Sigmoid colon (tissue), 7 donors: ENCODE data around the gene PRPF31. TPM values are rescaled to one million over a fixed set of nuclear protein-coding genes. Genes with fewer than 3 reads are reported as not detected.

Experiments
- DNase-seq: peaks from one replicate; pipeline ENCODE4 v3.0.0-alpha.2; 2019
- H3K27ac ChIP-seq, 4 donors: fragments of 200-600 bp; sonication (generic); one replicate each; pipeline ENCODE4 v1.5.1; 2016 to 2019; ENCODE audit warnings: mild to moderate bottlenecking in 1 of 4
- H3K27me3 ChIP-seq, 3 donors: fragments of 200-600 bp; sonication (generic); one replicate each; pipeline ENCODE4 v1.5.1; 2019; ENCODE audit warnings: mild to moderate bottlenecking in 1 of 3
- H3K36me3 ChIP-seq, 4 donors: fragments of 200-600 bp; sonication (generic); one replicate each; pipeline ENCODE4 v1.5.1; 2016 to 2019
- H3K4me1 ChIP-seq, 4 donors: fragments of 200-600 bp; sonication (generic); one replicate each; pipeline ENCODE4 v1.5.1; 2017 to 2019
- H3K4me3 ChIP-seq, 4 donors: fragments of 200-600 bp; sonication (generic); one replicate each; pipeline ENCODE4 v1.5.1; 2017 to 2019; ENCODE audit warnings: mild to moderate bottlenecking in 2 of 4, moderate library complexity in 1 of 4
- H3K9me3 ChIP-seq, 4 donors: fragments of 200-600 bp in 3 of 4; sonication (generic) in 3 of 4; one replicate each; pipeline versions ENCODE4 v1.5.1 to v1.6.1; 2013 to 2019
- EP300 ChIP-seq, 4 donors: sonication (generic); formaldehyde crosslinking; IDR thresholded peaks; one replicate each; pipeline ENCODE4 v1.6.1; 2017; ENCODE audit warnings: antibody characterized with exemption in 4 of 4
- POLR2A ChIP-seq, 2 donors: fragments of 450-650 bp; IDR thresholded peaks; one replicate each; pipeline ENCODE4 v1.6.1; 2016; ENCODE audit warnings: antibody characterized with exemption in 2 of 2, mild to moderate bottlenecking in 2 of 2, moderate library complexity in 2 of 2
- POLR2AphosphoS5 ChIP-seq, 4 donors: sonication (generic); formaldehyde crosslinking; IDR thresholded peaks; one replicate each; pipeline ENCODE4 v1.6.1; 2017; ENCODE audit warnings: antibody characterized with exemption in 4 of 4
- WGBS, 2 donors: extraction: QIAGEN DNeasy Blood & Tissue Kit; methylation state at CpG; one replicate each; pipeline ENCODE4 v1.1.7; 2013; 5-methylcytosine and 5-hydroxymethylcytosine counted together
- intact Hi-C: fragments of 100-400 bp; cut with DNase I; formaldehyde crosslinking; loops from one replicate; pipeline ENCODE4 v1.15.1; 2023
- polyA plus RNA-seq, 3 donors: library from polyadenylated mRNA; stranded (reverse); fragments of 200-250 nt; gene quantifications; one replicate each; pipeline ENCODE4 v1.2.3, GENCODE V29; 2013
- total RNA-seq, 4 donors: library from RNA; depleted of rRNA; stranded (reverse); fragments of >200 nt; gene quantifications; one replicate each; pipeline ENCODE4 v1.1.0, GENCODE V29; 2016
- TF ChIP-seq, protein P1 (sequence below), 4 experiments: fragments of 450-650 bp in 3 of 4; fragments of 200-600 bp in 1 of 4; IDR thresholded peaks; one replicate each; pipeline ENCODE4 v1.5.1; 2016 to 2019; ENCODE audit warnings: antibody characterized with exemption in 4 of 4, mild to moderate bottlenecking in 3 of 4, moderate library complexity in 2 of 4
- donor health status: healthy with polysubstance abuse.
- donor health status: Bipolar disorder and iron deficiency.
- donor health status: healthy.

PRPF31 gene
- total and polyA plus RNA-seq, 7 donors: 25.0 to 60.9 (median 51.0) TPM

DNA sequence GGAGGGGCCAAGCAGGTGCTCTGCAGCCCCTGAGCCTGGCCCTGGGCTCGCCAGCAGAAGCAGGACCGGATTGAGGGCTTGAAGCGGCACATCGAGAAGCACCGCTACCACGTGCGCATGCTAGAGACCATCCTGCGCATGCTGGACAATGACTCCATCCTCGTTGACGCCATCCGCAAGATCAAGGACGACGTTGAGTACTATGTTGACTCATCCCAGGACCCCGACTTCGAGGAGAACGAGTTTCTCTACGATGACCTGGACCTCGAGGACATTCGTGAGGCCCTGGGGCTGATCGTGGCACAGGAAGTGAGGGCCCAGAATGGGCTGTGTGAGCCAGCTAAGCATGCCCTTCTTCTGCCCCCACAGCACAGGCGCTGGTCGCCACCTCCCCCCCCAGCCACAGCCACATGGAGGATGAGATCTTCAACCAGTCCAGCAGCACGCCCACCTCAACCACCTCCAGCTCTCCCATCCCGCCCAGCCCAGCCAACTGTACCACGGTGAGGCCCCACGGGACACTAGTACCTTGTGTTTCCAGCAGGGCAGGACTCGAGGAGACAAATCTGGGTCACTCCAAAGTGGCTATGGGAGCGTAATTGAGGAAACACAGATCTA, 30.1 kb downstream of the PRPF31 start:
- Histone ChIP-seq H3K4me1 (peaks cover 0 to 28% (median 10%) of the 10 kb centered on the region in 4 donors), H3K27ac (no peak overlapping the region), H3K4me3 (no peak overlapping the region), H3K36me3 (peaks cover 76 to 92% (median 78%) of the 10 kb centered on the region in 4 donors), H3K9me3 (no peaks in the 10 kb centered on the region), H3K27me3 (no peaks in the 10 kb centered on the region)
- TF ChIP-seq EP300 (IDR thresholded peaks at IDR 0.05) (no peak), POLR2A (IDR thresholded peaks at IDR 0.05) (no peak), POLR2AphosphoS5 (IDR thresholded peaks at IDR 0.05) (no peak)
- TF ChIP-seq, protein P1, sequence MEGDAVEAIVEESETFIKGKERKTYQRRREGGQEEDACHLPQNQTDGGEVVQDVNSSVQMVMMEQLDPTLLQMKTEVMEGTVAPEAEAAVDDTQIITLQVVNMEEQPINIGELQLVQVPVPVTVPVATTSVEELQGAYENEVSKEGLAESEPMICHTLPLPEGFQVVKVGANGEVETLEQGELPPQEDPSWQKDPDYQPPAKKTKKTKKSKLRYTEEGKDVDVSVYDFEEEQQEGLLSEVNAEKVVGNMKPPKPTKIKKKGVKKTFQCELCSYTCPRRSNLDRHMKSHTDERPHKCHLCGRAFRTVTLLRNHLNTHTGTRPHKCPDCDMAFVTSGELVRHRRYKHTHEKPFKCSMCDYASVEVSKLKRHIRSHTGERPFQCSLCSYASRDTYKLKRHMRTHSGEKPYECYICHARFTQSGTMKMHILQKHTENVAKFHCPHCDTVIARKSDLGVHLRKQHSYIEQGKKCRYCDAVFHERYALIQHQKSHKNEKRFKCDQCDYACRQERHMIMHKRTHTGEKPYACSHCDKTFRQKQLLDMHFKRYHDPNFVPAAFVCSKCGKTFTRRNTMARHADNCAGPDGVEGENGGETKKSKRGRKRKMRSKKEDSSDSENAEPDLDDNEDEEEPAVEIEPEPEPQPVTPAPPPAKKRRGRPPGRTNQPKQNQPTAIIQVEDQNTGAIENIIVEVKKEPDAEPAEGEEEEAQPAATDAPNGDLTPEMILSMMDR (IDR thresholded peaks at IDR 0.05): no peak
- WGBS, 2 donors: 93 to 95% methylated on average over 28 of the region's 28 CpGs
- no peak for DNase-seq
- intact Hi-C loops: no loop called here

DNA sequence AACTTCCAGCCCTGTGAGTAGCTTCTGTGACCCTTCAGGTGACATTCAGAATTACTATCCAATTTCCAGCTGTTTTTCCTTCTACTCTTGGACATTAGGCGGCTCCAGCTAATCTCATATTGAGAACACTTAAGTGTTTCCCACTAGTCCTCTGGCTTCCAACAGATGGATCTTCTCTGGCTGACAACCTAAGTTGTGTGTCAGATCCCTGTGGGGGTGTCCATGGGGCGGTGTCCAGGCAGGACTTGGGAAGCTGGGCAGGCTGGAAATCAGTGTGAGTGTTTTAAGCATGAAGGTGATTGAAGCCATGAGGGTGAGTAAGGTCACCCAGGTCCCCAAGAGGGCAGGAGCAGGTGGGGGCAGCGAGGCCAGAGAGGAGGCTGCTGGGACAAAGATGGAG, 32.1 kb downstream of the PRPF31 start:
- H3K4me3 ChIP-seq: no peak overlapping the region
- peaks cover 0 to 14% (median 2%) of the 10 kb centered on the region in 4 donors for H3K4me1 ChIP-seq
- peak in 3 of 4 donors; percentile 44 to 57 (median 51) for TF ChIP-seq POLR2AphosphoS5 (IDR thresholded peaks at IDR 0.05)
- TF ChIP-seq POLR2A (IDR thresholded peaks at IDR 0.05): no peak
- TF ChIP-seq, protein P1 (IDR thresholded peaks at IDR 0.05): no peak
- TF ChIP-seq EP300 (IDR thresholded peaks at IDR 0.05): no peak
- H3K27me3 ChIP-seq: no peaks in the 10 kb centered on the region
- H3K27ac ChIP-seq: peak overlapping the region; percentile 7 to 51 (median 28)
- WGBS, 2 donors: 87 to 94% methylated on average over 3 of the region's 3 CpGs
- DNase-seq: peak; percentile 84
- intact Hi-C loops: no loop called here
- H3K36me3 ChIP-seq: peaks cover 81 to 100% (median 90%) of the 10 kb centered on the region in 4 donors
- H3K9me3 ChIP-seq: no peaks in the 10 kb centered on the region

DNA sequence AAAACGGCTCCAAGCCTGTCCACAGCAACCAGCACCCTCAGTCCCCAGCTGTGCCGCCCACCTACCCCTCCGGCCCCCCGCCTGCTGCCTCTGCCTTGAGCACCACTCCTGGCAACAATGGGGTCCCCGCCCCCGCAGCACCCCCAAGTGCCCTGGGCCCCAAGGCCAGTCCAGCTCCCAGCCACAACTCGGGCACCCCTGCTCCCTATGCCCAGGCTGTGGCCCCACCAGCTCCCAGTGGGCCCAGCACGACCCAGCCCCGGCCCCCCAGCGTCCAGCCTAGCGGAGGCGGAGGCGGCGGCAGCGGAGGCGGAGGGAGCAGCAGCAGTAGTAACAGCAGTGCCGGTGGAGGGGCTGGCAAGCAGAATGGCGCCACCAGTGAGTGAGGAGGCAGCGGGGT, 32.6 kb downstream of the PRPF31 start:
- H3K27me3 ChIP-seq: no peaks in the 10 kb centered on the region
- H3K36me3 ChIP-seq: peaks cover 81 to 100% (median 90%) of the 10 kb centered on the region in 4 donors
- TF ChIP-seq, protein P1 (IDR thresholded peaks at IDR 0.05): no peak
- peaks cover 0 to 14% (median 2%) of the 10 kb centered on the region in 4 donors for H3K4me1 ChIP-seq
- no peaks in the 10 kb centered on the region for H3K9me3 ChIP-seq
- DNase-seq: no peak
- H3K27ac ChIP-seq: peak overlapping the region in 2 of 4 donors; percentile 18 to 32
- no peak overlapping the region for H3K4me3 ChIP-seq
- WGBS, 2 donors: 88 to 90% methylated on average over 19 of the region's 19 CpGs
- intact Hi-C loops: no loop called here

DNA sequence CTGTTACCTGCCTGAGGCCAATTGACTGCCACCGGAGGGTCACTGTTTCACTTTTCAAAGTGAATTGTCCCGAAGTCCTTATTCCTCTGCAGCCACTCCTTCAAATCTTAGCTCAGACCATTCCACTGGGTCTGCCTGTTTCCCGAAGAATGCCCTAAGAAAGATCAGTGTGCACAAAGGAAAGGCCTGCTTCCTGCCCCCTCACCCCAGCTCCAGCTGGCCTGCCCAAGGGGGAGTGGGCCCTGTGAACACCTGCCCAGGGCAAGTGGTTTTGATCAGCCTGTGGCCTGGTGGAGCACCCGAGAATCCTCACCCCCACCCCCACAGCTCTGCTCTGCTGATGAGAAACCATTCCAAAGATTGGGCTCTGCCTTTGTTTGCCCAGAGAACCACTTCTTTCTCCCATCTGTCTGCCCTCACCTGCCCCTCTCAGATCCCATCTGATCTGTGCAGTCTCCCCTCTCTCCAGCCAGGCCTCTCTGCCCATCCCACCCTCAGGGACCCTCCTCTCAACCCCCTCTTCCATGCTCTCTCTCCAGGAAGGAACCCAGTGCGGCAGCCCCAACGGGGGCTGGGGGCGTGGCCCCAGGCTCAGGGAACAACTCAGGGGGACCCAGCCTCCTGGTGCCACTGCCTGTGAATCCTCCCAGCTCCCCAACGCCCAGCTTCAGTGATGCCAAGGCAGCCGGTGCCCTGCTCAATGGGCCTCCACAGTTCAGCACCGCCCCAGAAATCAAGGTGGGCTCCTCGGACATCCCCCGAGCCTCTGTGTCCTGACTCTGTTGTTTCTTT, 33.7 kb downstream of the PRPF31 start:
- no peak for DNase-seq
- no peak overlapping the region for H3K4me3 ChIP-seq
- no peaks in the 10 kb centered on the region for H3K9me3 ChIP-seq
- 85 to 87% methylated on average over 12 of the region's 12 CpGs for WGBS, 2 donors
- peaks cover 0 to 14% (median 2%) of the 10 kb centered on the region in 4 donors for H3K4me1 ChIP-seq
- no peak for TF ChIP-seq POLR2A (IDR thresholded peaks at IDR 0.05)
- no peak for TF ChIP-seq POLR2AphosphoS5 (IDR thresholded peaks at IDR 0.05)
- TF ChIP-seq, protein P1 (IDR thresholded peaks at IDR 0.05): no peak
- no peak for TF ChIP-seq EP300 (IDR thresholded peaks at IDR 0.05)
- no peak overlapping the region for H3K27ac ChIP-seq
- peaks cover 79 to 100% (median 89%) of the 10 kb centered on the region in 4 donors for H3K36me3 ChIP-seq
- intact Hi-C loops: no loop called here
- no peaks in the 10 kb centered on the region for H3K27me3 ChIP-seq
